Measurements from ENCODE around the gene ERGIC1.

The ERGIC1 gene

DNA sequence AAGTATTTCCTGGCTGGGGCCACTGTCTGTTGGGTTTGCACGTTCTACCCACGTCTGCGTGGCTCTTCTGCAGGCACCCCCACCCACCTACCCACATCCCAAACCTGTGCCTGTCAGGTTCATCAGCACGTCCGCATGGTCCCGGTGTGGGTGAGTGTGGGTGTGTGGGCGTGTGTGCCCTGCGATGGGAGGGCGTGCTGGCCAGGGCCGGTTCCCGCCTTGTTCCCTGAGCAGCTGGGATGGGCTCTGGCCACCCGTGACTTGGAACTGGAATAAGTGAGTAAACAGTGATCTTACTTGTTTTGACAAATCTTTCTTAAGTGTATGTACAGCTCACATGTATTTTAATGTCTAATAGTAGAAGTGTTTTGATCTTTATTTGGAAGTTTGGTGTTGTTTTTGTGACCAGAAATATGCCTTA lies 20.4 kb downstream of the ERGIC1 start:
- TF ChIP-seq, protein P1, sequence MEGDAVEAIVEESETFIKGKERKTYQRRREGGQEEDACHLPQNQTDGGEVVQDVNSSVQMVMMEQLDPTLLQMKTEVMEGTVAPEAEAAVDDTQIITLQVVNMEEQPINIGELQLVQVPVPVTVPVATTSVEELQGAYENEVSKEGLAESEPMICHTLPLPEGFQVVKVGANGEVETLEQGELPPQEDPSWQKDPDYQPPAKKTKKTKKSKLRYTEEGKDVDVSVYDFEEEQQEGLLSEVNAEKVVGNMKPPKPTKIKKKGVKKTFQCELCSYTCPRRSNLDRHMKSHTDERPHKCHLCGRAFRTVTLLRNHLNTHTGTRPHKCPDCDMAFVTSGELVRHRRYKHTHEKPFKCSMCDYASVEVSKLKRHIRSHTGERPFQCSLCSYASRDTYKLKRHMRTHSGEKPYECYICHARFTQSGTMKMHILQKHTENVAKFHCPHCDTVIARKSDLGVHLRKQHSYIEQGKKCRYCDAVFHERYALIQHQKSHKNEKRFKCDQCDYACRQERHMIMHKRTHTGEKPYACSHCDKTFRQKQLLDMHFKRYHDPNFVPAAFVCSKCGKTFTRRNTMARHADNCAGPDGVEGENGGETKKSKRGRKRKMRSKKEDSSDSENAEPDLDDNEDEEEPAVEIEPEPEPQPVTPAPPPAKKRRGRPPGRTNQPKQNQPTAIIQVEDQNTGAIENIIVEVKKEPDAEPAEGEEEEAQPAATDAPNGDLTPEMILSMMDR (conservative IDR thresholded peaks at IDR 0.05), result no peak
- H3K27ac ChIP-seq, result peak overlapping the region; percentile 56

DNA sequence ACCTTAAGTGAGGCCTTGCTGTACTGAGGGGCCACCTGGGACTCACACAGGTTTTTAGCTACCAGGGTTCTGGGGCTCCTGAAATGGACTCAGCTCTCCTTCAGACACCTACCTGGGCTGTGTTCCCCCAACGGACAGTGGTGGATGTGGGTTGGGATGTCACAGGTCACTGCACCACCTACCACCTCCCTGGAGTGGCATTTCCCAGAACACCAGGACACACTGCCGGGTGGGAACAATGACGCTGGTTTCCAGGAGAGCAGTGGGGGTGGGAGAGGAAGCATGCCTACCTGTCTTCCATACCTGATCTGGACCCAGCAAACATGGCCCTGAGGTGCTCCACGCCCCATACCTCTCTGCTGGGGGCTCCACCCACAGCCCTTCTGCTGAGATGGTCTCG lies 20.9 kb downstream of the ERGIC1 start:
- peak overlapping the region; percentile 56 for H3K27ac ChIP-seq
- TF ChIP-seq, protein P1 (conservative IDR thresholded peaks at IDR 0.05), result no peak

DNA sequence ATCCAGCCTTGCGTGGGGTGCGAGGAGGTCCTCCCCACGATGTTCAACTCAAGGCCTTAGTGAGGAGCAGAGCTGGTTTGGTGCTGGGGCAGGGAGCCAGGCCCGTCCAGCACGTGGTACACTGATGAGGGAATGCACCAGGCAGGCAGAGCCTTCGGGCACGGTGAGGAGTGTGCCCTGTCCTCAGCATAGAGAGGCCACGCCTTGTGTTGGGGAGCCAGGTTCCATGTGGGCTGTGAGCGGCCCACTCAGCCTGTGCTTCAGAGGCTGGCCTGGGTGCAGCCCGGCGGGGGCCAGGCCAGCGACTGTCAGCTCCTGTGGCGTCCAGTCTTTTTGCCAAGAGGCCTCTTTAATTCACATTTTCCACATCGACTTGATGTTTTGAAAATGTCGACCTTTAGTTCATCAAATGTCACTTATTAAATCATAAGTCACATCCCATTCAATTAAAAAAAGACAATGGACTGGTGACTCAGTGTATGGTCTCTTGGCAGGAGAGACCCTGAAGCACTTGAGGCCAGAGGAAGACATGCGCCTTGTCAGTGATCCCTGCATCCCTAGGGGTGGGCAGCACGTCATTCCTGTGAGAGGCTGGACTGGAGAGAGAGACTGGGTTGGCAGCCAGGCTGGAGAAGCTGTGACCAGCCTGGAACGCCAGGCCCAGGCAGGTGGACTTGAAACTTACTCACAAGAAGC lies 21.7 kb downstream of the ERGIC1 start:
- peak overlapping the region; percentile 56 for H3K27ac ChIP-seq
- TF ChIP-seq, protein P1 (conservative IDR thresholded peaks at IDR 0.05), result no peak

DNA sequence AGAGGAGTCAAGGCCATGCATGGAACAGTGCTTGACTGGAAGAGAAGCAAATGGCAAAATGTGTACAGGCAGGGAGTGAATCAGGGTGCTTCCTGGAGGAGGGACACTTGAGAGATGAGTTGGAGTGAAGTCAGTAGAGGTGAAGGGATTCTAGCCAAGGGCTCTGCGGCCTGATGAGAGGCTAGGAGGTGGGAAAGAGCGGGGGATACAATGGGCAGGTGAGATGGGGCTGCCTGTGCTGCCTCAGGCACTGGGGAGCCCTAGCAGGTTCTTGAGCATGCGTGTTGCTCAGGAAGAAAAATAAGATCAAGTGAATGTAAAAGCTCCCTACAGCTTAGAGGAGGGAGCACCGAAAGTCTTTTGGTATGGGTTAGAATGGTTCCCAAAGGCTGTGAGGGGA lies 22.3 kb downstream of the ERGIC1 start:
- H3K27ac ChIP-seq, result no peak overlapping the region
- TF ChIP-seq, protein P1 (conservative IDR thresholded peaks at IDR 0.05), result no peak

DNA sequence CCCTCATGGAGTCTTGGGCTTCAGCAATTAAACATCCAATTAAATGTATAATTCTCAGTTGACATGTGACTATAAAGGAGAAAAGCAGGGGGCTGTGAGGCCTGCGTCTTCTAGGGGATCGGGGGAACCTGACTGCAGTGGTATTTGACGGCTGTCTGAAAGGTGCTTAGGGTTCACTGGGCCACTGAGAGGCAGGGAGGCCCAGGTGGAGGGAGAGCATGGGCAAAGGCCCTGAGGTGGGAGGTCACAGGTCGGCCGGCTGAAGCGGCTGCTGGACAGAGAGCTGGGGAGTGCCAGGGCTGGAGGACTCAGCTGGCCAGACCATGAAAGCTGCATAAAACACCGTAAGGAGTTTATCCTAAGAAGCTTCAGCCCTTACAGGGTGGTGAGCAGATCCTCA lies 23.9 kb downstream of the ERGIC1 start:
- TF ChIP-seq, protein P1 (conservative IDR thresholded peaks at IDR 0.05), result no peak
- H3K27ac ChIP-seq, result 0 out of 2 replicates have a peak overlapping the region, but pooled peaks have one; percentile 55

DNA sequence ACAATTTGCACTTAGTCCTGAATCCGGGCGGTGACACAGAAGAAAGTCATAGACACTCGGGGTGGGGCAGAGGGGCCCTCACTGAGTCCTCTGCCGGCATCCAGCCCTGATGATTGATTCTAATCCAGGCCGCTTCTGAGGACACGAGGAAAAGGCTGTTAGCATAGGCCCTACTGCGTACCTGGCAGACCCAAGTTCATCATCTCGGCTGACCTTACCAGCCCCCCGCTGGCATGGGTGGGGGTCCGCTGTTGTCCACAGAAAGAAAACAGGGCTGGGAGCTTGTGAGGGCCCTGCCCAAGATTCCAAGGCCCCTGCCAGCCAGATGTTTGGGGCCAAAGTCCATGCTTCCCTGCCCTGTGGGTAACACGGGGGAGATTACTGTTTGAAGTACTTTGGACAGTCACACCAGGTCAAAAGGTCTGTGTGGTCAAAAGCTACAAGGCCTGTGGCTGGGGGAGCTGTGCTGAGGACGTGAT lies 24.5 kb downstream of the ERGIC1 start:
- TF ChIP-seq, protein P1 (conservative IDR thresholded peaks at IDR 0.05), result no peak
- peak overlapping the region; percentile 55; the same call in 1 of the 2 replicates for H3K27ac ChIP-seq

DNA sequence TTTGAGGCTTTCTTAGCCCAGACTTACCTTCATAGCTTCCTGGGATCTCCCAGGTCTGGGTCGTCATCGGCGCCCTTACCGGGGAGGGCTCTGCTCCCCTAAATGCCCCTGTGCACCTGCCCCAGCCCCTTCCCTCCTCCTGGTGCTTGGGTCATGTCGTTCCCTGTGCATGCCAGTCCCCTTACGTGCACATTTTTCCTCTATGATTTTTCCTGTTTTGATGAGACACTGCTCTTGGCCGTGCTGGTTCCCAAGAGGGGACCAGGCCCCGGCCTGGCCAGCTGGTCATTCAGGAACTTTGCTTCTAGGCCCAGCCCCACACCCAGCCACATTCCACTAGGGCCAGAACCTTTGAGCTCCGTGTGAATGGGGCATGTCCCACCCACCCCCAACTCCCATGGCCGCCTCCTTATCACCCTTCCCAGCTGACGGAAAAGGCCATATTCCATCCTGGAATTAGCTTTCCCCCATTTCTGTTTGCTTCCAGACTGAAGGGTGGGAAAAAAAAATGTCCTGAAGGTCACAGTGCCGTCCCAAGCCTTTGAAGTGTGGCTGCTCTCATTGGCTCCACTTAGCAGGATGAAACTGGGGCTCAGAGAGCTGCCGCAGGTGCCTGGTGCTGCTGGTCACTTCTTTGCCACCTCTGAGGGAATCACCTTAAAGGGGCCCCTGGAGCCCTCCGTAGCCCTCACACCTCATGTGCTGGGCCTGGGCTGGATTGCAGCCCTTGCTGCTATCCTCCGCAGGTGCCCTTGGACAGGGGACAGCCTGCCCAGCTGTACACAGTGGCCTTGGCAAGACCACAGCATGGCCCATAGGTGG lies 25.1 kb downstream of the ERGIC1 start:
- TF ChIP-seq, protein P1 (conservative IDR thresholded peaks at IDR 0.05), result no peak
- peak overlapping the region; percentile 55 for H3K27ac ChIP-seq

Data from VCaP (cell line).